Activated naive CD8-positive, alpha-beta T cell treated with anti-CD3 and anti-CD28 coated beads, Interleukin-2, amount 50 U/mL, for 16 hours (primary cell): ENCODE measurements around the gene EEIG1.

Experiments used
- DNase-seq: peaks from one replicate; pipeline ENCODE4 v3.0.0-alpha.2; 2020; ENCODE audit warnings: low read depth, low spot score

Gene EEIG1

GRCh38 chr9:127959841-127960409 is 20.9 kb downstream of the EEIG1 start:
- DNase-seq = no peak

GRCh38 chr9:127959398-127959797 is 21.4 kb downstream of the EEIG1 start:
- DNase-seq = no peak

DNA sequence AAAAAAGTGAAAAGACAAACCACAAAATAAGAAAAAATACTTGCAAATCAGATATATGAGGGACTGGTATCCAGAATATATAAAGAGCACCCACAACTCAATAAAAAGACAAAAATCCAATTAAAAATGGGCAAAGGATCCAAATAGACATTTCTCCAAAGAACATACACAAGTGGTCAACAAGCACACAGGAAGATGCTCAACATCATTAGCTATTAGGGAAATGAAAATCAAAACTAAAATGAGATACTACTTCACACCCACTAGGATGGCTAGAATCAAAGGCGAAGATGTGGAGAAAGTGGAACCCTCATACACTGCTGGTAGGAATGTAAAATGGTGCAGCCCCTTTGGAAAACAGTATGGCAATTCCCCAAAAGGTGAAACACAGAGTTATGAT is 22.1 kb downstream of the EEIG1 start:
- no peak for DNase-seq

DNA sequence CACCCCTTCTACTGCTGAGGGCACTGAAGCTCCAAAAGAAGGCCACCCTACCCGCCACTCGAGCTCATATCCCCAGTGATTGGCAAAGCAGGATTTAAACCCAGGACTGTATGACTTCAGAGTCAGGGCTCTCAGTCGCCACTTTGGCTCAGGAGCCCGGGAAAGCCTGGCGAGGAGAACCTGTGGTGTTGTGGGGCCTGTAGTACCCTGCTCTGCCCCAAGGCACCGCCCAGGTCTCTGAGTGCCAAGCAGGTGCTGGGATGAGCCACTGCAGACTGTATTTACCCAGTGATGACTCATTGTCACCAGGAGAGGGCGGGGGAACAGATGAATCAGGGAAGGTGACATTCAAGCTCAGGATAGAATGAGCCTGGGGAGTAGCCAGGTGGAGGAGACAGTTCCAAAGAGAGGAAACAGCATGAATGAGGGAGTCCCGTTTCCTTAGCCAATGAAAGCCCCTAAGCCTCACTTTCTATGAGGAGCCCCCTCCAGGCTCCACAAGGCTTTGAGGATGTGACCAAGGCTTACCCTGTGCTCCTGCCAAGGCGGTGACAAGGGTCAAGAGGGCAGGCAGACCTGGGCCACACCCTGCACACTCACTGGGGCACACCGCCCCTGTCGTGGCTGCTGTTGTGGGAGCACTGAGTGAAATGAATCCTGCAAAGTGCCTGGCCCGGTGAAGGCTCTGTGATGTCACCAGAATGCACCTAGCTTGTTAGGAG is 25.3 kb downstream of the EEIG1 start:
- DNase-seq = peak; percentile 74

DNA sequence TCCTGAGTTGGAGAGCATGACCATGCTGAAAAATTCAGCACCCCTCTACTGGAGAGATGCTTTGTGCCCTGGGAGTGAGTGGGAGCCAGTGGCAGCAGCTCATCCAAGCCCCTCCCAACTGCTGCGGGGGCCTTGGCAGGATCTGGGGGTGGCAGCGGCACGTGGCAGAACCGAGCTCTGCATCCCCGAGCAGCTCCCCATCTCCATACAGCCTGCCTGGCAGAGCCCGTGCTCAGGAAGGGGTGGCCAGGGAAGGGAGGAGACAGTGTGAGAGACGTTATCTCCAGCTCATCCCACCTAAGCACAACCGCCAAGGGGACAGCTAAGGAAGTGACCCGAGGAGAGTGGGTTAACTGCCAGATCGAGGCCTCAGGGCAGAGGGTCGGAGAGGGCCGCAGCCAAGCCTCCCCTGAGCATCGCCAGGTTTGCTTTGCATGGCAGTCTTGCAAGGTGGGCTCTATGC is 25.9 kb downstream of the EEIG1 start:
- no peak for DNase-seq

DNA sequence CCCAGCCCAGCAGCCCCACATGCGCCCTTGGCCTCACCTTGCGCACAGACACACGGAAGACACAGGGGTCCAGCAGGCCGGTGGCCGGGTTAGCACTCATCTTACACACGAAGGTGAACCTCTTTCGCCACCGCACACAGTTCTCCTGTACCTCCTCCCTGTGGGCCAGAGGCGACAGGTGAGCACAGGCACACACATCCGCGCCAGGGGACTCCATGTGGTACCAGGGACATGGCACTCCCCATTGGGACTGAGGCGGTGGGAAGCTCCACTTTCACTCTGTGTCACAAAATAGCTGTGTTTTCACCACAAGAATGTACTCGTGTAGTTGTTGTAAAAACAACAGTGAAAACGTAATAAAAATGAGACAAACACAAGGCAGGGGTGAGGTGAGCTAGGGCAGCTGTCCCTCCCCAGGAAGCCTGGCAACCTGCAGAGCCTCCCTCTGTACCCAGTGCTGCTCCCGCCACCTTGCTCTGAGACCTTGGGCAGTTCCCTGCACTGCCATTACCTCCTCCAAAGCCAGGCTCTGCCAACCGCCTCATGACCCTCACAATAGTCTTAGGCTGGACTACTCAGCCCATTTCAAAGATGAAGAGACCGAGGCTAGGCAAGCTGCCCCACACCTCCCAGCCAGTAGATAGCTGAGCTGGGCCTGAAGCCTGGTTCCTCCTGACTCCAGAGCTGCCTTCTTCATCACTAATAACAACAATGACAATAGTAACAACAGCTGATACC is 26.9 kb downstream of the EEIG1 start:
- DNase-seq = no peak

- no peak for DNase-seq
Measured at GRCh38 chr9:127953154-127953553, 27.6 kb downstream of the EEIG1 start.

DNA sequence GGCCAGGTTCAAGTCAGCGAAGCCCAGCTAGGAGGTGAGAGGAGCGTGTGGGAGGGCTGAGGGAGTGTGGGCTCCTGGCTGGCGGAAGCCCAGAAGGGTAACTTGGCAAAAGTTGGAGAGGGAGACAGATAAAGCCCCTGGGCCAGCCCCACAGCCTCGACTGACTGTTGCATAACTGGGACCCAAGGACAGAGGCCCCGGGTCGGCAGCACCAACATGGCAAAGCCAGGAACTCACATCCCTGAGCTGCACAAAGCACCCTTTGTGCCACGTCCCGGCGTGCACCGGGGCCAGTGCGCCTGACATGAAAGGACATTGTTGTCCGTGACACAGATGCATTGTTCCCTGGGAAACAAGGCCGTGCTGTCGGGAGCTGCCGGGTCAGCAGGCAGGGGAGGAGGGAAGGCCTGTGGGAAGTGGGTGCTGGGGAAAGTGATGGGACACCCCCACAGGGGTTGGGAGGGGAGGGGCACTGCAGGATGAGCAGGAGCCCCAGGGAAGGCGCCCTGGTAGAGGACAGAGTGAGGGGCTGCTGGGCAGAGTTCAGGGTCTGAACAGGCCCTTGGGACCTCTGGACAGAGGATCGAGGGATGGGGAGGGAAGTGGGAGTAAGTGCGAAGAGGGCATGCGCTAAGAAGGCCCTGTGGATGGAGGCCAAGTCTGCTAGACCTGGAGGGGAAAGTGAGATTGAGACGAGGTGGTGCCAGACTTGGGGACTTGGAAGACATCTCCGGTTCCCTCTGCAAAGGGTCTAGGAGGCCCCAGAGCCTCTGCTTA is 30.1 kb downstream of the EEIG1 start:
- DNase-seq = no peak

- no peak for DNase-seq
Measured at GRCh38 chr9:127949827-127950512, 30.8 kb downstream of the EEIG1 start.

GRCh38 chr9:127947841-127948710 is 32.7 kb downstream of the EEIG1 start:
- DNase-seq = no peak

DNA sequence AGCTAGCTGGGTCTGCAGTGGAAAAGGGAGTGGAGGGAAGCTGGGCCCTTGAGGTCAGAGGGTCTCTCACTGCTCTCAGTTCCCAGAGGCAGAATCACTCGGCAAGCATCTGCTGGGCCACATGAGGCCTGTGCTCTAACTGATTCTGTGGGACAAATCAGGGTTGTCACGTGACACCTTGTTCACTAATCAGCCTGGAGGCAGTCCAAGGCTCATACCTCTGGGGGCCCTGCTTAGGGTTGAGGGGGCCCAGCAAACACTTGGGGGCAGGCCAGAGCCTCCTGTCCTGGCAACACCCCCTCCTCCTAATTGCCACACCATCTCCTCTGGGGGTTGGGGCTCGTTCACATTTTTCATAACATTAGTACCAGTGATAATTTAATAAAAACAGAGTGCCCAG is 34.1 kb downstream of the EEIG1 start:
- DNase-seq = no peak

- no peak for DNase-seq
Measured at GRCh38 chr9:127945942-127946341, 34.8 kb downstream of the EEIG1 start.

- DNase-seq = no peak
Measured at GRCh38 chr9:127945338-127945737, 35.5 kb downstream of the EEIG1 start.

- no peak for DNase-seq
Measured at GRCh38 chr9:127944586-127945218, 36.1 kb downstream of the EEIG1 start.

DNA sequence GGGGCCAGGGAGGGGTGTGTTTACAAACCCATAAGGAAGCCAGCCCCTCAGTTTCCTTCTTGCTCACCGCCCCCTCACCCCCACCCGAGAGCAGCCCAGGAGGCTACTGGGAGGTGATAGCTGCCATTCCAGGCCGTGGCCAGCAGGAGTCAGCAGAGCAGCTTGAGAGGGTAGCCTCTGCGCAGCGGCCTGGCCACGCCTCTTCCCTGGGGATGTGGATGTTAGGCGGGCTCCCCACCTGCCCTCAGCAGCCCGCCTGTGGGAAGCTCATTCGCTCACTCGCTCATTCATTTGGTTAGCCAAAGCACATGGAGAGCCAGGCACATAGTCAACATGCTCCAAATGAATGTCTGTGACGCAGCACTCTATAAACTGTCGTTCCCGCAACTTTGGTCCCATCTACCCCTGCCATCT is 37.1 kb downstream of the EEIG1 start:
- DNase-seq = peak; percentile 59

DNA sequence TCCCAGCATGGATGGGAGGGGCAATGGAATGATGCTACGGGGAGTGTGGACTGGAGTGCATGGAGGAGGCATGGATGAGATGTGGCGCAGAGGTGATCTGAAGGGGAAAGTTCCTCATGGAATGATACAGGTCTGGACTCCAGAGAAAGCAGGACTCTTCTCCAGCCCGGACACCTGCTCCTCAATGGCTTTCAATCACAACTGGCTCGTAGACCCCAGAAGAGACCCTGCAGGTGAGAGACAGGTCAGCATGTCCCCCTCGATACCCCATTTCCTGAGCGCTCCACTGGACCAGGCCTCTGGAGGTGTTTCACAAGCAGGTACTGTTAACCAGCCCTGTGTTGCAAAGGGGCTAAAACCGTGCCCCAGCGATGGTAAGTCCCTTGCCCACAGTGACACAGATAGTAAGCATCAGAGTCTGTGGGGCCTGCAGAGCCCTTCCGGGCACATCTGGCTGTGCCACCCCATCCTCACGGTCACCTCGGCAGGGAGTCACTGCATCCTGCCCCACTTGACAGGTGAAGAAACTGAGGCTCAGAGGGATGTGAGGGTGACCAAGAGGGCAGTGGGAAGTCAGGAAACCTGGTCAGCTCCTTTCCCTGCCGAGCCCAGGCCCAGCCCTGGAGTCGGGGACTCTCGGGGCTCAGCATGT is 37.7 kb downstream of the EEIG1 start:
- no peak for DNase-seq

DNA sequence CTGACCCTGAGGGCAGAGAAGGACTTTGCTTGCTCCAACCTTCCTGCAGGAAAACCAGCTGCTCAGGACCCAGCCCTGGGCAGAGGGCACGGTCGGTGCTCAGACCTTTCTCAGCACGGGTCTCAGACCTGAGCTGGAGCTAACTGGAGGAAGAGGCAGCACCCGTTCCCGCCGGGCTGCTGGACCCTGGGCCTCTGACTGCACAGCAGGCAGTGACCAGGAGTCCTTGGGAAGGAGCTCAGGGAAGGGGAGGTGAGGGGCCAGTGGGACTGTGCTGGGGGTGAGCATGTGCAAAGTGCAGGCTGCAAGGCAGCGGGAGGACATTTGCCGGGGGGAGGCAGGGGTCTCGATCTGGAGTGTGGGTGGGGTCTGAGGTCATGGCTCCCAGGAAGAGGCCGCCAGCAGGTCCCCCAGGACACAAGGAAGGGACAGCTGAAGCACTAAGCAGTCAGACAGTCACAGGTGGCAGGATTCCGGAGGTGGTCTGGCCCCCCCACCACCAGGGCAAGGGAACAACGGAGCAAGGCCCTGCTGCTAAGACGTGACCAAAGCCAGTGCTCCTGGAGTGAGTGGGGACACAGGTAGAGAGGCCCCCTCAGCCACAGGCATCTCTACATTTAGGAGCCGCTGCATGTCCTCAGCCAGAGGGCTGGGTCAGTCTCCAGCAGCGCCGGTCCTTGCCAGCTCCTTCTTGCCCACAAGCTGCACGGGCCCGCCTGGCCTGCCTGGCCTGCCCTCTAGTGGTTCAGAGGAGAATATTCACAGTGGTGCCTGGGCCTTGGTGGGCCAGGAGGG is 38.4 kb downstream of the EEIG1 start:
- no peak for DNase-seq

DNA sequence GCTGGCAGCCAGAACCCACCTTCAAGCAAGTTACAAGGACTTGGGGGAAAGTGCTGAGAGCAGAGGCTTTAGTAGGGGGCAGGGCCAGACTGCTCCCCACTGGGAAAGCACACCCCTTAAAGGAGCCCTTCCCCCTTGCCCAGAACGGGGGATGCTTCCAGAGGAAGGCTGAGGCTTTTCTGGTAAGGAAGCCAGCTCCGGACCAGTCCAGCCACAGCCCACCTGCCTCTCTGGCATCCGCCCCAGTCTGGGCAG is 38.9 kb downstream of the EEIG1 start:
- no peak for DNase-seq
